Brain microvascular endothelial cell (primary cell): ENCODE data around the gene ARHGAP21.

Experiments used
- DNase-seq: peaks from one replicate; pipeline ENCODE4 v3.0.0-alpha.2; 2020
- H3K27ac ChIP-seq: fragments of 250-450 bp; sonication (Bioruptor Pico); 2 replicates; pipeline ENCODE4 v1.5.1; 2020; ENCODE audit warnings: mild to moderate bottlenecking, moderate library complexity
- H3K27me3 ChIP-seq: fragments of 250-450 bp; sonication (Bioruptor Pico); replicated peaks from 2 replicates; pipeline ENCODE4 v1.5.1; 2020; ENCODE audit warnings: mild to moderate bottlenecking
- H3K36me3 ChIP-seq: fragments of 250-450 bp; sonication (Bioruptor Pico); replicated peaks from 2 replicates; pipeline ENCODE4 v1.5.1; 2020; ENCODE audit warnings: mild to moderate bottlenecking
- H3K4me3 ChIP-seq: 2 replicates; pipeline ENCODE4 v1.5.1; 2011; ENCODE audit warnings: low read depth, mild to moderate bottlenecking, control low read depth, low read length, moderate library complexity
- in situ Hi-C: cut with HindIII; loops from 2 replicates; pipeline ENCODE4 v1.10.0; 2017; ENCODE audit warnings: low sequenced_read_pairs, low pct_ligation_motif_present
- TF ChIP-seq, protein P1 (sequence below): IDR thresholded peaks from 2 replicates; pipeline ENCODE4 v1.5.1; 2011; ENCODE audit warnings: low read depth, mild to moderate bottlenecking, moderate library complexity, low read length, control low read depth, inconsistent platforms; ENCODE audit errors: missing control alignments

Gene ARHGAP21

DNA sequence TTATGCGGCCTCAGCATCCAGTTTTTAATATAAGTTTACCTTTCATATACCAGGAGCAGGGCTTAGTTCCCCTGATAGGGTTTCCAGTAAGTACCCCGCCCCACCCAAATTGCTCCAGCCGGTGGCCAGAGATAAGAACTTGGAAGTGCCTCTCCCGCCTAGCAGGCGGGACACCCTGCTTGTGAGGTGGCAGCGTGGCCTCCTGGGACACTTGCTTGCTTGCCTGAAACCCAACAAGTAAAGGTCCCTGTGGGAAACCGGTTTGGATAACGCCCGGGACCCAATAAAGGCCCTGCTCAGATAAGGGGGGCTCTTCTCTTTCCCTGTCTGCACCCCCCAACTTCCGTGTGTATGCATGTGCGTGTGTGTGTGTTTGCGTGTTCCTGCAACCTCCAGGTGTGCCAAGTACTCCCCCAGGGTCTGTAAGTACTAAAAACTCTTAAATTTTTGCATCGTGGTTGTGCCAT is 154.3 kb downstream of the ARHGAP21 start:
- TF ChIP-seq, protein P1, sequence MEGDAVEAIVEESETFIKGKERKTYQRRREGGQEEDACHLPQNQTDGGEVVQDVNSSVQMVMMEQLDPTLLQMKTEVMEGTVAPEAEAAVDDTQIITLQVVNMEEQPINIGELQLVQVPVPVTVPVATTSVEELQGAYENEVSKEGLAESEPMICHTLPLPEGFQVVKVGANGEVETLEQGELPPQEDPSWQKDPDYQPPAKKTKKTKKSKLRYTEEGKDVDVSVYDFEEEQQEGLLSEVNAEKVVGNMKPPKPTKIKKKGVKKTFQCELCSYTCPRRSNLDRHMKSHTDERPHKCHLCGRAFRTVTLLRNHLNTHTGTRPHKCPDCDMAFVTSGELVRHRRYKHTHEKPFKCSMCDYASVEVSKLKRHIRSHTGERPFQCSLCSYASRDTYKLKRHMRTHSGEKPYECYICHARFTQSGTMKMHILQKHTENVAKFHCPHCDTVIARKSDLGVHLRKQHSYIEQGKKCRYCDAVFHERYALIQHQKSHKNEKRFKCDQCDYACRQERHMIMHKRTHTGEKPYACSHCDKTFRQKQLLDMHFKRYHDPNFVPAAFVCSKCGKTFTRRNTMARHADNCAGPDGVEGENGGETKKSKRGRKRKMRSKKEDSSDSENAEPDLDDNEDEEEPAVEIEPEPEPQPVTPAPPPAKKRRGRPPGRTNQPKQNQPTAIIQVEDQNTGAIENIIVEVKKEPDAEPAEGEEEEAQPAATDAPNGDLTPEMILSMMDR: no peak
- in situ Hi-C loops: no loop called here
- Histone ChIP-seq H3K27ac (no peak overlapping the region), H3K36me3 (no peaks in the 10 kb centered on the region), H3K4me3 (no peak overlapping the region), H3K27me3 (no peaks in the 10 kb centered on the region)
- no peak for DNase-seq

DNA sequence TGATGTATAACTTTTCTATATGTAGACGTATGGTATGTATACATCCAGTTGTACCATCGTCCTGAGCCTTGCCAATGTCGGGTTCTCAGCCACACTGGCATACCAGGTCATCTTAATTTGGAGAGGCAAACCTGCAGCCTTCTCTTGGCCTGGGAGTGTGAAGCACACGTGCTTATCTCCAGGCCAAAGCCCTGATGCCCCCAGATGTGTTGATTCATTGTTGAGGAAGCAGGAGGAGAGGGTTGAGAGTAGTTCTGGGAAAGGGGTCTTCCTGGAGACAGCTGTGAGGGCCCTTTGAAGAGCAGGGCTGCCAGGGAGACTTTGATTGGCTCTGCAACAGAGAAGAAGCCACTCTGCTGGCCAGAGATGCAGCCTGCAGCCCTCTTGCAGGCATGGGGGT is 155.6 kb downstream of the ARHGAP21 start:
- Histone ChIP-seq H3K27me3 (no peaks in the 10 kb centered on the region), H3K36me3 (no peaks in the 10 kb centered on the region), H3K4me3 (no peak overlapping the region), H3K27ac (no peak overlapping the region)
- in situ Hi-C loops: no loop called here
- no peak for DNase-seq
- TF ChIP-seq, protein P1: no peak

DNA sequence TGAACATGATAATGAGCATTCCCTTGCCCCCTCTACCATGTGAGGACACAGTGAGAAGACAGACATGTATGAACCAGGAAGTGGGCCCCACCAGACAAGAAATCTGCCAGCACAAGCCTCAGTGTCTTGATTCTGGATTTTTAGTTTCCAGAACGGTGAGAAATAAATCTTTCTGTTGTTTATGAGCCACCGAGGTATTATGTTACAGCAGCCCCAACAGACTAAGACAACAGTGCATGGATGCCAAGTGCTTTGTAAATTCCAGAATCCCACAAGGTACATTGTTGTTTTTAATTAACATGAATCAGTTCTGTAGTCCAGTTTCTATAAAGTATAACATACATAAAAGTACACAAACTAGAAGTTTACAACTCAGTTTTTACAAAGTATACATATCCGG is 162.2 kb downstream of the ARHGAP21 start:
- no peak for DNase-seq
- TF ChIP-seq, protein P1: no peak
- in situ Hi-C loops: no loop called here
- Histone ChIP-seq H3K4me3 (no peak overlapping the region), H3K27ac (no peak overlapping the region), H3K36me3 (no peaks in the 10 kb centered on the region), H3K27me3 (no peaks in the 10 kb centered on the region)

DNA sequence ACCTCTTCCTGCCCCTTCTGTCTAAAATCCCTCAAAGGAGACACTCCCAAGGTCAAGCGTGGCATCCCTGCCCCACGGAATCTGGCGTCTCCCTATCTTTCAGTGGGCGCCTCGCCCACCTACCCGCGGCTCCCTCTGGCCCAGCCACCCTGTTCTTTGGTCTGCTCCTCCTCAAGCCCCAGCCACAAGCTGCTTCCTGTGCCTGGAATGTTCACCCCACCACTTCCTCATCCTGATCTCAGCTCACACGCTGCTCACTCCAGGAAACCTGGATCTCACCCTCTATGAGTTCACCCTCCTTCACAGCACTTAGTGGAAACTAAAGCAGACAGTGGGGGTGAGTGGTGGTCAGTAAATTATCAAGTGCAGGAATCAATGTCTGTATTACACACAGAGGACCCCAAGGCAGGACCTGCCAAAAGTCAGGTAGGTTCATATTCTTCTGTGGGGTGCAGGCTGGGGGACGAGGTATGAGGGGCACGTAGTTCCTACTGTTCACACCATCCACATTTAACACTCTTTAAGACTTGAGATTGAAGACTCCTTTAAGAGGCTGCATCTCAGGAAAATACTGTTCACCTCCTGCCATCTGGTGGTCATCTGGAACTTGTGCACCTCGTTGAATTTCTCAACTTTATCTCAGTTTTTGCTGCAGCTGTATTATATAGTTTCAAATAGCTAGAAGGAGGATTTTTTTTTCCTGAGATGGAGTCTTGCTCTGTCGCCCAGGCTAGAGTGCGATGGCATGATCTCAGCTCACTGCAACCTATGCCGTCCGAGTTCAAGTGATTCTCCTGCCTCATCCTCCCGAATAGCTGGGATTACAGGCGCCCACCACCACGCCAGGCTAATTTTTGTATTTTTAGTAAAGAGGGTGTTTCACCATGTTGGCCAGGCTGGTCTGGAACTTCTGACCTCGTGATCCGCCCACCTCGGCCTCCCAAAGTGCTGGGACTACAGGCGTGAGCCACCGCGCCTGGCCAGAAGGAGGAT is 166.6 kb downstream of the ARHGAP21 start:
- no peak overlapping the region for H3K4me3 ChIP-seq
- in situ Hi-C loops: no loop called here
- H3K36me3 ChIP-seq: no peaks in the 10 kb centered on the region
- no peaks in the 10 kb centered on the region for H3K27me3 ChIP-seq
- no peak overlapping the region for H3K27ac ChIP-seq
- peak; percentile 58 for DNase-seq
- TF ChIP-seq, protein P1: peak; percentile 81

DNA sequence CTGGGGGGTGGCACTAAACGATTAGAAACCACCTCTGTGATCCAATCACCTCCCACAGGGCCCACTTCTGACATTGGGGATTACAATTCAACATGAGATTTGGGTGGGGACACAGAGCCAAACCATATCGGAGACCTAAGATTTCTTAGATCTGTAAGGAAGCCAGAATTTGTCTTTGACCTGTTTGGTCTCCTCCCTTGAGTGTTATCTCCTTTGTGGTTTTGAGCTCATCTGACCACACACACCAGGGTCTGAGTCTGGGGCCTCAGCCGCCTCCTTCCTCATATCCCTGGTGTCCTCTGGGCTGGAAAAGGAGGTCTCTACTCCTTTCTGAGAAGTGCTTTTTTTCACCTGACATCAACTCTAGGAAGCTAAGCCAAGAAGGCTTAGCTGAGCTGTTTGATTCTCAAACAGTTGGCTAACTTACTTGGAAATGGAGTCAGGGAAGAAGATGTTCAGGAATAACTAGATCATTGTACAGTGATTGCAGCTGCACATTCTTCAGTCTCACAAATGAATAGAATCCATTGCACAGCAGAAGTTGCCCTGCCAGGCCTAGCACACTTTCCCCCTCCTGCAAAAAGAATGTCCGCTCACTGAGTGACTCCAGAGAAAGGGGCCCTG is 167.4 kb downstream of the ARHGAP21 start:
- no peak for DNase-seq
- H3K36me3 ChIP-seq: no peaks in the 10 kb centered on the region
- TF ChIP-seq, protein P1: no peak
- H3K4me3 ChIP-seq: no peak overlapping the region
- no peak overlapping the region for H3K27ac ChIP-seq
- H3K27me3 ChIP-seq: no peaks in the 10 kb centered on the region
- in situ Hi-C loops: no loop called here
